Naive B cell (primary cell): Measurements from ENCODE around the gene CRB2. TPM values are rescaled to one million over a fixed set of nuclear protein-coding genes. Genes with fewer than 3 reads are reported as not detected.
"Not testable (repeated sequence)": the region's sequence is repeated elsewhere in the genome, so short reads cannot be mapped to it uniquely, and the experiment has no call there.

Experiments
- ATAC-seq, 2 donors: fragments of 150-1000 bp; cut with Tn5 transposase; 2 replicates each; pipeline ENCODE4 v1.10.0; 2021; ENCODE audit warnings: low read depth in 2 of 2, mild to moderate bottlenecking in 2 of 2, moderate library complexity in 2 of 2
- DNase-seq: peaks from one replicate; pipeline ENCODE4 v3.0.0; 2022
- H3K27ac Mint-ChIP-seq, 6 donors: one replicate each; pipeline ENCODE4 v1.8.0; 2020 to 2022; ENCODE audit warnings: mild to moderate bottlenecking in 6 of 6, mixed read lengths in 6 of 6, moderate library complexity in 5 of 6, inconsistent platforms in 2 of 6
- H3K27me3 Mint-ChIP-seq, 3 donors: one replicate each; pipeline ENCODE4 v1.8.0; 2021 to 2022; ENCODE audit warnings: mixed read lengths in 3 of 3, mild to moderate bottlenecking in 1 of 3
- H3K36me3 Mint-ChIP-seq, 2 donors: one replicate each; pipeline ENCODE4 v1.8.0; 2020 to 2022; ENCODE audit warnings: mixed read lengths in 2 of 2, inconsistent platforms in 1 of 2, mild to moderate bottlenecking in 1 of 2
- H3K4me1 Mint-ChIP-seq, 3 donors: one replicate each; pipeline ENCODE4 v1.8.0; 2020 to 2022; ENCODE audit warnings: mixed read lengths in 3 of 3, inconsistent platforms in 1 of 3, mild to moderate bottlenecking in 1 of 3, moderate library complexity in 1 of 3
- H3K4me3 Mint-ChIP-seq, 8 donors: one replicate each; pipeline ENCODE4 v1.8.0; 2020 to 2022; ENCODE audit warnings: mild to moderate bottlenecking in 8 of 8, mixed read lengths in 8 of 8, moderate library complexity in 8 of 8, inconsistent platforms in 2 of 8
- H3K9me3 Mint-ChIP-seq, 7 donors: one replicate each; pipeline ENCODE4 v1.8.0; 2020 to 2022; ENCODE audit warnings: mixed read lengths in 7 of 7, mild to moderate bottlenecking in 5 of 7, inconsistent platforms in 2 of 7, moderate library complexity in 1 of 7
- polyA plus RNA-seq, 6 donors: library from polyadenylated mRNA; unstranded; fragments of 300-500 nt; fragmentation: Illumina TruSeq; gene quantifications; one replicate each; pipeline ENCODE4 v1.2.3, GENCODE V29; 2021; ENCODE audit warnings: low read depth in 6 of 6

Gene CRB2
- polyA plus RNA-seq, 6 donors from 2014 or later: 0.09 to 0.12 TPM; not detected in 4

- Mint-ChIP-seq H3K4me3 (no peak overlapping the region), H3K4me1 (peaks cover 0 to 4% (median 0%) of the 10 kb centered on the region in 3 donors), H3K36me3 (no peaks in the 10 kb centered on the region), H3K27me3 (no peaks in the 10 kb centered on the region), H3K9me3 (peaks cover 0 to 4% (median 0%) of the 10 kb centered on the region in 7 donors), H3K27ac (peak overlapping the region in 1 of 6 donors; percentile 49)
- DNase-seq (no peak), ATAC-seq (no peak)
Observed at GRCh38 chr9:123390337-123391135, 34.5 kb downstream of the CRB2 start.

DNA sequence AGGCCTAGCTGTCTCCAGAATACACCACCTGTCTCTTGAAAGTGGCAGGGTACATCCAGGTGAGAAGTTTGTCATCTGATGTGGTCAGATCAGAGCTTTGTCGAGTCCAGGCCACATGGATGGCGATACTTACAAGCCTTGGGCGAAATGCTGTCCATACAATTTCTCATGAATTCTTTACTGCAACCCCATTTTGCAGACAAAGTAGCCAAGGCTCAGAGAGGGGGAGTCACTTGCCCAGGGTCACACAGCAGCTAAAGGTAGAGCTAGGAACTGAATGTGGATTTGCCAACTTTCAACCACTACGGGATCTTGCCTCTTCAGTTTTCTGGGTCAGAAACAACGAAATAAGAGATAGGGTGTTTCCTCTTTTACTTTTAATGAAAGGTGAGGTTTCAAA is 35.2 kb downstream of the CRB2 start:
- Mint-ChIP-seq H3K4me3 (no peak overlapping the region), H3K9me3 (peaks cover 0 to 4% (median 0%) of the 10 kb centered on the region in 7 donors), H3K36me3 (no peaks in the 10 kb centered on the region), H3K27me3 (no peaks in the 10 kb centered on the region), H3K27ac (peak overlapping the region in 1 of 6 donors; percentile 60), H3K4me1 (peaks cover 0 to 4% (median 0%) of the 10 kb centered on the region in 3 donors)
- DNase-seq: no peak
- ATAC-seq: no peak

DNA sequence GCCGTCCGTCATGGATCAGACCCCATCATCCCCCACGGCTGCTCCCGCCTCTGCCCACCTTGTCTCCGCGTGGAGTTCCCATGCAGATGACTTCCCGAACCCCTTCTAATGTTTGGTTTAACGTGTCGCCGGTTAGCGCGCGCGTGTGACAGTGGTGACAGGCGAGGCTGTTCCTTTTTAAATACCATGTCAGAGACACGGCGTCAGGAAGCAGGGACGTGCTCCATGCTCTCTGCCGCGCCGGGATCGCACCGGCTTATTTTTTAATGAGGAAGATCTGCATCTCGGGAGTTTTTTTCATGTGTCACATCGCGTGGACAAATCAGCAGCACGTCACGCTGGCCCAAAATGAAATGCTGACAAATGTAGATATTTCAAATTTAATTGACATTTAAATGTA is 35.9 kb downstream of the CRB2 start:
- Mint-ChIP-seq H3K27me3 (no peaks in the 10 kb centered on the region), H3K27ac (no peak overlapping the region), H3K36me3 (no peaks in the 10 kb centered on the region), H3K4me3 (no peak overlapping the region), H3K9me3 (peaks cover 0 to 4% (median 0%) of the 10 kb centered on the region in 7 donors), H3K4me1 (peaks cover 0 to 4% (median 0%) of the 10 kb centered on the region in 3 donors)
- DNase-seq (no peak), ATAC-seq (no peak)

DNA sequence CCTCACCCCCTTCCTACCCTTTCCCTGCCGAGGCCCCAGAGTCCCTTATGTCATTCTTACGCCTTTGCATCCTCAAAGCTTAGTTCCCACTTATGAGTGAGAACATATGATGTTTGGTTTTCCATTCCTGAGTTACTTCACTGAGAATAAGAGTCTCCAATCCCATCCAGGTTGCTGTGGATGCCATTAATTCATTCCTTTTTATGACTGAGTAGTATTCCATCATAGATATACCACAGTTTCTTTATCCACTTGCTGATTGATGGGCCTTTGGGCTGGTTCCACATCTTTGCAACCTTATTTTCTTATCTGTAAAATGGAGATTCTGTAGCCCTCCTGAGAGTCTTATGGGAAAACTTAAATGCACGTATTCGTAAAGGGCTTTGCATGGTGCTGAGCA is 36.8 kb downstream of the CRB2 start:
- H3K4me1 Mint-ChIP-seq: peaks cover 0 to 4% (median 0%) of the 10 kb centered on the region in 3 donors
- H3K9me3 Mint-ChIP-seq: peaks cover 0 to 4% (median 0%) of the 10 kb centered on the region in 7 donors
- no peak overlapping the region for H3K27ac Mint-ChIP-seq
- peak overlapping the region in 1 of 8 donors; percentile 47 for H3K4me3 Mint-ChIP-seq
- no peaks in the 10 kb centered on the region for H3K36me3 Mint-ChIP-seq
- no peak for DNase-seq
- no peak for ATAC-seq
- H3K27me3 Mint-ChIP-seq: no peaks in the 10 kb centered on the region

DNA sequence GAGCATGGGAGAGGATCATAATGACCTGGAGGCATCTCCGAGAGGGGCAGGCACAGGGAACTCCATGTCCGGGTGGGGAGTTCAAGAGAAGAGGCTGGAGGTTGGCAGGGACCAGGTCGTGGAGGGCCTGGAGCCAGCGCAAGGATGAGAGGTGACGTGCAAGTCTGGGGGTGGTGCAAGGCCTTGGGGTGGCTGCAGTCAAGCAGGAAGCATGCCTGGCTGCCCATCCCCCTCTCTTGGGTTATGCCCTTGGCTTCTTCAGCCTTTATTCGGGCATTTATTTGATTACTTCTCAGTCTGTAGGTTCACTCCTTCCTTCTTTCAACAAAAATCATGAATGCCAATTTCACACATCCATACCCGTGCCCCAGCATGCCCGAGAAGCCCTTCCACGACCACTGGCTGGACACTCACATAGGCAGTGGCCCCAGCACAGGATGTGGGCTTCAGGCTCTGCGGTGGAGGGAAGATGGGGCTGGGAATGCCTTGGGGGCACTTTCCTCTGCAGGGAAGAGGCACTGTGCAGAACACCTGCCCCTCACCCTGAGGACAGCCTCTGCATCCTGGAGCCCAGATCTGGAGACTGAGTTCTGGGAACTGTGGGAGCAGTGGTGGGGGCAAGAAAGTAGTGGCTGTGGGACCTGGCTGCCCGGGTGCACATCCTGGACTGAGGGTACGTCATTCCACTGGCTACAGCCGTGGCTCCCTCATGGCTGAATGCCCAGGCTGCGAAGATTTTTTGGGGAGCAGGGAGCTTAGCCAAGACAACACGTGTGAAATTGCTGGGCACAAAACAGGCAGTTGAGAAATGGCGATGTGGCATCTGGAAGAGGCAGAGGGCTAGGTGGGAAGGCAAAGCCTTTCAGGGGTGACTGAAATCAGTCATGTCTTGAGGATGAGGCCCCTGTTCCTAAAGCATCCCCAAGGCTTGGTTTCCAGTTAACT is 38.6 kb downstream of the CRB2 start:
- ATAC-seq: no peak
- Mint-ChIP-seq H3K4me3 (no peak overlapping the region), H3K27me3 (no peaks in the 10 kb centered on the region), H3K27ac (peak overlapping the region in 1 of 6 donors; percentile 57), H3K4me1 (peaks cover 0 to under 1% (median 0%) of the 10 kb centered on the region in 3 donors), H3K36me3 (no peaks in the 10 kb centered on the region), H3K9me3 (peaks cover 0 to 4% (median 0%) of the 10 kb centered on the region in 7 donors)
- DNase-seq: no peak

- Mint-ChIP-seq H3K36me3 (no peaks in the 10 kb centered on the region), H3K9me3 (peaks cover 0 to 4% (median 0%) of the 10 kb centered on the region in 7 donors), H3K4me1 (no peaks in the 10 kb centered on the region), H3K27ac (no peak overlapping the region), H3K4me3 (no peak overlapping the region), H3K27me3 (no peaks in the 10 kb centered on the region)
- ATAC-seq: no peak
- no peak for DNase-seq
Observed at GRCh38 chr9:123395276-123395688, 39.3 kb downstream of the CRB2 start.

GRCh38 chr9:123395689-123396511 is 39.9 kb downstream of the CRB2 start:
- H3K27me3 Mint-ChIP-seq: no peaks in the 10 kb centered on the region
- ATAC-seq: no peak
- no peak overlapping the region for H3K4me3 Mint-ChIP-seq
- peaks cover 0 to 4% (median 0%) of the 10 kb centered on the region in 7 donors for H3K9me3 Mint-ChIP-seq
- no peaks in the 10 kb centered on the region for H3K36me3 Mint-ChIP-seq
- no peaks in the 10 kb centered on the region for H3K4me1 Mint-ChIP-seq
- no peak for DNase-seq
- no peak overlapping the region for H3K27ac Mint-ChIP-seq

DNA sequence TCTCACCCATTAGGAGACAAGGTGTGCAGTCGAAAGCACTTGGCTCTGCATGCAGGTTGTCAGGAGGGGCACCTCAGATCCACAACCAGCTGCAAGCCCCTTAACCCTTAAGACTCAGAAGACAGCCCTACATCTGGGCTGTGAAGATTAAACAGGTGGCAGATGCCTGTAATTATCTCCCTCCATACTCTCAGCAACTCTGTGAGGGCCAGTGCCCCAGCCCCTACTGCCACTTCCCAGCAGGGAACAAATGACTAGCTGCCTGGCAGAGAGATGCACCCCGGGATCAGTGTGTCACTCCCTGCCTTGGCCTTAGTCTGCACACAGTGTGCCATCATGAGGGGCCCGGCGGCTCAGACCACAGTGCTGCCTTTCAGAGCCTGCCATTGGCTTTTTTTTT is 42.0 kb downstream of the CRB2 start:
- DNase-seq (no peak), ATAC-seq (no peak)
- no peaks in the 10 kb centered on the region for H3K4me1 Mint-ChIP-seq
- no peaks in the 10 kb centered on the region for H3K36me3 Mint-ChIP-seq
- H3K27me3 Mint-ChIP-seq: no peaks in the 10 kb centered on the region
- no peak overlapping the region for H3K4me3 Mint-ChIP-seq
- peaks cover 0 to 4% (median 0%) of the 10 kb centered on the region in 7 donors for H3K9me3 Mint-ChIP-seq
- H3K27ac Mint-ChIP-seq: no peak overlapping the region

DNA sequence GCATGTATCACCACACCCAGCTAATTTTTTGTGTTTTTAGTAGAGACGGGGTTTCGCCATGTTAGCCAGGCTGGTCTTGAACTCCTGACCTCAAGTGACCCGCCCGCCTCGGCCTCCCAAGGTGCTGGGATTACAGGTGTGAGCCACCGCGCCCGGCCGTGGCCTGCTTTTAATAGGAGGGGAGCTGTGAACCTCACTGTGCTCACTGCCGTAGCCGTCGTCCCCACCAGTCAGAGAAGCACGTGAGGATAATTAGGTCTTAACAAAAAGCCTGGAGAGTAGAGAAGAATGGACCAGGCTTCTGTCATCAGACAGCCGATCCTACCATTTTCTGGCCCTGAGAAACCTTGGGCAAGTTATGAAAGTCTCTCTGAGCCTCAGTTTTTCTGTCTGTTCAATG is 42.9 kb downstream of the CRB2 start:
- not testable (repeated sequence) for DNase-seq, H3K4me3 Mint-ChIP-seq, H3K9me3 Mint-ChIP-seq, ATAC-seq, H3K4me1 Mint-ChIP-seq, H3K27ac Mint-ChIP-seq, H3K36me3 Mint-ChIP-seq, H3K27me3 Mint-ChIP-seq

DNA sequence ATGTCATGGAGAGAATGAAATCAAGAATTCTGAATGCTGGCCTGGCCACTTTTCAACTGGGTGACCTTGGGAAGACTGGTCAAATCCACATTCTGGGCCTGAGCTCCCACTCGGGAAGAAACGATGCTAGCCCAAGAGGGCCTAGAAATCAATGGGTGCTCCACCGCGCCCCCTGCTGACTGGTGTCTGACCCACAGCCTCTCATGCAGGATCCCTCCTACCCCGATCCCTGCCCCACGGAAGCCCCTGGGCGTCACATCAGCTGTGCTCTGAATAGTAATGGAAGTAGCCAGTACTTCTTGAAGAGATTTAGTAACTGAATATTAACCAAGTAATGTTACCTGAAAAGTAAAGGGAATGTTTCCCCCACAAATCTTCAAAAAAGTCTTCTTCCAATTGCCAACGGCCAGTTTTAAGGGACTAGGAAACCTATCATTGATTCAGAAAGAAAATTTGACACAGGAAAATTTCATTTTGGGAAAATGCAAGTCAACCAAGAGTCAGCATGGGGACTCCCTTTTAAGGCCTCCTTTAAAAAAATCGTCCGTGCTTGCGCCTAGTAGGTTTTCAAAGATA is 43.9 kb downstream of the CRB2 start:
- DNase-seq (no peak), ATAC-seq (no peak)
- no peak overlapping the region for H3K27ac Mint-ChIP-seq
- H3K4me1 Mint-ChIP-seq: no peaks in the 10 kb centered on the region
- no peaks in the 10 kb centered on the region for H3K36me3 Mint-ChIP-seq
- no peaks in the 10 kb centered on the region for H3K9me3 Mint-ChIP-seq
- H3K27me3 Mint-ChIP-seq: no peaks in the 10 kb centered on the region
- no peak overlapping the region for H3K4me3 Mint-ChIP-seq

- H3K27me3 Mint-ChIP-seq: no peaks in the 10 kb centered on the region
- ATAC-seq (no peak), DNase-seq (no peak)
- H3K4me3 Mint-ChIP-seq: no peak overlapping the region
- H3K27ac Mint-ChIP-seq: no peak overlapping the region
- no peaks in the 10 kb centered on the region for H3K36me3 Mint-ChIP-seq
- no peaks in the 10 kb centered on the region for H3K9me3 Mint-ChIP-seq
- H3K4me1 Mint-ChIP-seq: no peaks in the 10 kb centered on the region
Observed at GRCh38 chr9:123400926-123401503, 45.0 kb downstream of the CRB2 start.

- ATAC-seq: no peak
- Mint-ChIP-seq H3K27ac (no peak overlapping the region), H3K36me3 (no peaks in the 10 kb centered on the region)
Observed at GRCh38 chr9:123401879-123402513, 46.0 kb downstream of the CRB2 start.

More at GRCh38 chr9:123401879-123402513, 46.0 kb downstream of the CRB2 start:
- Mint-ChIP-seq H3K4me3 (no peak overlapping the region), H3K9me3 (no peaks in the 10 kb centered on the region), H3K27me3 (no peaks in the 10 kb centered on the region), H3K4me1 (no peaks in the 10 kb centered on the region)
- no peak for DNase-seq
